Common myeloid progenitor, CD34-positive (primary cell): ENCODE results near the gene FRMD4A.
"Not testable (repeated sequence)": the region's sequence is repeated elsewhere in the genome, so short reads cannot be mapped to it uniquely, and the experiment has no call there.

ENCODE experiments used
- CTCF ChIA-PET: fragments of 350-600 bp; sonication (Branson Sonifier 250); formaldehyde crosslinking; loops from one replicate; lab custom pipeline; 2021; ENCODE audit warnings: antibody characterized with exemption; lab: Charles Lee
- POLR2A ChIA-PET: fragments of 350-600 bp; sonication (Branson Sonifier 250); formaldehyde crosslinking; loops from one replicate; lab custom pipeline; 2021; ENCODE audit warnings: antibody characterized with exemption; lab: Charles Lee
- DNase-seq, 3 donors: peaks; one replicate each; pipeline versions ENCODE4 v3.0.0 to v3.0.0-alpha.2; 2013
- H3K27ac ChIP-seq, 2 experiments: 1 replicate in 1 of 2; 2 replicates in 1 of 2; pipeline ENCODE4 v1.7.0; 2013; ENCODE audit warnings: inconsistent platforms in 2 of 2, low read length in 2 of 2, mild to moderate bottlenecking in 2 of 2, low read depth in 1 of 2, moderate library complexity in 1 of 2; ENCODE audit not compliant: severe bottlenecking in 2 of 2, insufficient read depth in 1 of 2, poor library complexity in 1 of 2
- H3K27me3 ChIP-seq, 5 experiments: replicated peaks in 2 of 5; 1 replicate in 3 of 5; 2 replicates in 2 of 5; pipeline versions ENCODE4 v1.6.1 to v1.7.0; 2013; ENCODE audit warnings: low read length in 4 of 5, mild to moderate bottlenecking in 2 of 5, moderate library complexity in 2 of 5, inconsistent platforms in 1 of 5; ENCODE audit not compliant: insufficient read depth in 5 of 5, control insufficient read depth in 4 of 5
- H3K36me3 ChIP-seq, 4 experiments: 1 replicate in 2 of 4; 2 replicates in 2 of 4; pipeline versions ENCODE4 v1.6.1 to v1.7.0; 2013; ENCODE audit warnings: low read length in 3 of 4, control low read depth in 1 of 4, mild to moderate bottlenecking in 1 of 4; ENCODE audit not compliant: control insufficient read depth in 4 of 4, insufficient read depth in 4 of 4
- H3K4me1 ChIP-seq, 4 experiments: 1 replicate in 3 of 4; 2 replicates in 1 of 4; pipeline versions ENCODE4 v1.6.1 to v1.7.1; 2013; ENCODE audit warnings: low read length in 3 of 4, mild to moderate bottlenecking in 3 of 4, control low read depth in 1 of 4, inconsistent platforms in 1 of 4, moderate library complexity in 1 of 4; ENCODE audit not compliant: control insufficient read depth in 4 of 4, insufficient read depth in 4 of 4; ENCODE audit errors: control extremely low read depth in 1 of 4
- H3K4me3 ChIP-seq, 7 experiments: 1 replicate in 4 of 7; 2 replicates in 3 of 7; pipeline versions ENCODE4 v1.5.1 to v1.7.0; 2013; ENCODE audit warnings: mild to moderate bottlenecking in 7 of 7, low read length in 6 of 7, moderate library complexity in 6 of 7, inconsistent platforms in 2 of 7, low read depth in 2 of 7, control low read depth in 1 of 7; ENCODE audit not compliant: insufficient read depth in 4 of 7, control insufficient read depth in 1 of 7; ENCODE audit errors: extremely low read depth in 1 of 7
- H3K9me3 ChIP-seq, 5 experiments: 1 replicate in 4 of 5; 2 replicates in 1 of 5; pipeline versions ENCODE4 v1.6.1 to v1.7.1; 2013; ENCODE audit warnings: low read length in 4 of 5, mild to moderate bottlenecking in 2 of 5, inconsistent platforms in 1 of 5, low read depth in 1 of 5, moderate library complexity in 1 of 5; ENCODE audit not compliant: control insufficient read depth in 4 of 5, insufficient read depth in 2 of 5; ENCODE audit errors: control extremely low read depth in 1 of 5
- WGBS: methylation state at CpG from one replicate; pipeline ENCODE4 v1.1.5; 2013; ENCODE audit not compliant: insufficient coverage; 5-methylcytosine and 5-hydroxymethylcytosine counted together

Gene FRMD4A

GRCh38 chr10:13784067-13784466 is 546.7 kb downstream of the FRMD4A start:
- POLR2A ChIA-PET: no interaction called here
- peak; percentile 35 to 76 (median 61) for DNase-seq
- no peak overlapping the region for H3K4me3 ChIP-seq

GRCh38 chr10:13779748-13780147 is 551.0 kb downstream of the FRMD4A start:
- POLR2A ChIA-PET: no interaction called here
- no peaks in the 10 kb centered on the region for H3K36me3 ChIP-seq
- CTCF ChIA-PET: interaction anchor here (0.6 to 1.0 kb wide), 2 partner anchors 120 to 165 kb away, joined by 3 to 6 read pairs; no protein-coding TSS in a partner anchor
- no peaks in the 10 kb centered on the region for H3K27me3 ChIP-seq
- 100% methylated on average over 3 of the region's 6 CpGs for WGBS
- H3K9me3 ChIP-seq: no peaks in the 10 kb centered on the region
- no peak overlapping the region for H3K4me3 ChIP-seq
- H3K27ac ChIP-seq: no peak overlapping the region
- H3K4me1 ChIP-seq: no peaks in the 10 kb centered on the region
- DNase-seq: no peak

More at GRCh38 chr10:13784067-13784466, 546.7 kb downstream of the FRMD4A start:
- H3K4me1 ChIP-seq: peaks cover 0 to 12% (median 12%) of the 10 kb centered on the region in 4 experiments
- WGBS: no CpG with 5 or more reads among the region's 2 CpGs
- no peaks in the 10 kb centered on the region for H3K27me3 ChIP-seq
- H3K36me3 ChIP-seq: no peaks in the 10 kb centered on the region
- H3K27ac ChIP-seq: no peak overlapping the region
- CTCF ChIA-PET: interaction anchor here (0.9 to 4.1 kb wide), 6 partner anchors 84 to 759 kb away, joined by 3 to 25 read pairs (median 4); no protein-coding TSS in a partner anchor
- no peaks in the 10 kb centered on the region for H3K9me3 ChIP-seq

- H3K36me3 ChIP-seq, H3K27me3 ChIP-seq, H3K9me3 ChIP-seq, DNase-seq, H3K4me1 ChIP-seq, H3K4me3 ChIP-seq, H3K27ac ChIP-seq, CTCF ChIA-PET, POLR2A ChIA-PET: not testable (repeated sequence)
- 100% methylated on average over 4 of the region's 4 CpGs for WGBS
Observed at GRCh38 chr10:13778693-13778960, 552.1 kb downstream of the FRMD4A start.

- Histone ChIP-seq H3K4me1 (no peaks in the 10 kb centered on the region), H3K36me3 (no peaks in the 10 kb centered on the region), H3K4me3 (no peak overlapping the region), H3K27me3 (no peaks in the 10 kb centered on the region), H3K9me3 (no peaks in the 10 kb centered on the region), H3K27ac (no peak overlapping the region)
- CTCF ChIA-PET: interaction anchor here (0.6 to 3.9 kb wide), 14 partner anchors 14 to 405 kb away, joined by 3 to 39 read pairs (median 4); no protein-coding TSS in a partner anchor
- 12% methylated on average over 3 of the region's 7 CpGs for WGBS
- DNase-seq: peak in 2 of 3 donors; percentile 46 to 65
- POLR2A ChIA-PET: interaction anchor here (1.2 kb wide), 1 partner anchor 41 kb away, joined by 3 read pairs; no protein-coding TSS in a partner anchor
Observed at GRCh38 chr10:13776861-13777311, 553.8 kb downstream of the FRMD4A start.

GRCh38 chr10:13775786-13776775 is 554.6 kb downstream of the FRMD4A start:
- Histone ChIP-seq H3K36me3 (no peaks in the 10 kb centered on the region), H3K4me3 (no peak overlapping the region), H3K9me3 (no peaks in the 10 kb centered on the region), H3K27ac (no peak overlapping the region), H3K27me3 (no peaks in the 10 kb centered on the region), H3K4me1 (no peaks in the 10 kb centered on the region)
- CTCF ChIA-PET: interaction anchor here (0.8 to 3.9 kb wide), 12 partner anchors 13 to 163 kb away, joined by 3 to 39 read pairs (median 4); no protein-coding TSS in a partner anchor
- DNase-seq: no peak
- WGBS: 90% methylated on average over 5 of the region's 14 CpGs
- POLR2A ChIA-PET: no interaction called here

- Histone ChIP-seq H3K36me3 (no peaks in the 10 kb centered on the region), H3K9me3 (no peaks in the 10 kb centered on the region), H3K27ac (no peak overlapping the region), H3K4me1 (no peaks in the 10 kb centered on the region), H3K4me3 (no peak overlapping the region), H3K27me3 (no peaks in the 10 kb centered on the region)
- WGBS: 95% methylated on average over 7 of the region's 9 CpGs
- POLR2A ChIA-PET: no interaction called here
- DNase-seq: no peak
- CTCF ChIA-PET: interaction anchor here (1.3 to 3.9 kb wide), 4 partner anchors 56 to 161 kb away, joined by 3 to 39 read pairs (median 12); no protein-coding TSS in a partner anchor
Observed at GRCh38 chr10:13774303-13774893, 556.3 kb downstream of the FRMD4A start.
